ENCODE measurements around the gene PCYT2. TPM values are rescaled to one million over a fixed set of nuclear protein-coding genes. Genes with fewer than 3 reads are reported as not detected.

PCYT2 gene
- total RNA-seq = 10 to 100 TPM in 3 of 4 donors, 1 to 10 TPM in 1; 4.1 to 27.7 (median 18.8) TPM

DNA sequence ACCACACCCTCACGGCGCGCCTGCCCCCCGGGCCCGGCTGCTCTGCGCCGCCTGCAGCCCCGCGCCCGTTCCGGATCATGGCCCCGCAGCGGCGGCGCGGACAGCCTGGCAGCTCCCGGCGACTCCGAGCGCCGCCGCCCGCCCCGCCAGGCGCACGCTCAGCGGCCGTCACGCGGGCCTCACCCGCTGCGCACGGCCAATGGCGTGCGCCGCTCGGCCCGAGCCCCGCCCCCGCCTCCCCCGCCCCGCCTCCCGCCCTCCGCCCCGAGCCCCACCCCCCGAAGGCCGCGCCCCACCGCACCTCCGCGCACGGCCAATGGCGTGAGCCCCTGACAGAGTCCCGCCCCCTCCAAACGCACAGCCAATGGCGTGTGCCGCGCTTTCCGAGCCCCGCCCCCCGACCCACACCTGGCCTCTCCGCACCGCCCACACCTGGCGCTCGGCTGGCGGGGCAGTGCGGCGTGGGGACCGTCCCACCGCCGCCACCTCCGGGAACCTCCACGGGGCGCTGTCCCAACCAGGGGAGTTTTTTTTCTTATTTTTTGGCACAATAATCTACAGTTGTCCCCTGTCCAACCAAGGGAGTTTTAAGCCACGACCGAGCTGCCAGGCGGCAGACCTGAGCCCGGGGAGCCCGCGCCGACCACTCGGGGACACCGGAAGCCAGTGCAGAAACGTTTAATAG is at the start of gene PCYT2:
Gene PCYT2 (minus strand): TSS at position 123 of the 685 bp plus-strand sequence. CDS start 44 bp downstream, at position 79.
- no peaks in the 10 kb centered on the region for H3K36me3 ChIP-seq
- intact Hi-C loops (cut with DNase I; ENCODE audit: low total_unique reads) = no loop called here
- peak; percentile 89 to 90 for DNase-seq

DNA sequence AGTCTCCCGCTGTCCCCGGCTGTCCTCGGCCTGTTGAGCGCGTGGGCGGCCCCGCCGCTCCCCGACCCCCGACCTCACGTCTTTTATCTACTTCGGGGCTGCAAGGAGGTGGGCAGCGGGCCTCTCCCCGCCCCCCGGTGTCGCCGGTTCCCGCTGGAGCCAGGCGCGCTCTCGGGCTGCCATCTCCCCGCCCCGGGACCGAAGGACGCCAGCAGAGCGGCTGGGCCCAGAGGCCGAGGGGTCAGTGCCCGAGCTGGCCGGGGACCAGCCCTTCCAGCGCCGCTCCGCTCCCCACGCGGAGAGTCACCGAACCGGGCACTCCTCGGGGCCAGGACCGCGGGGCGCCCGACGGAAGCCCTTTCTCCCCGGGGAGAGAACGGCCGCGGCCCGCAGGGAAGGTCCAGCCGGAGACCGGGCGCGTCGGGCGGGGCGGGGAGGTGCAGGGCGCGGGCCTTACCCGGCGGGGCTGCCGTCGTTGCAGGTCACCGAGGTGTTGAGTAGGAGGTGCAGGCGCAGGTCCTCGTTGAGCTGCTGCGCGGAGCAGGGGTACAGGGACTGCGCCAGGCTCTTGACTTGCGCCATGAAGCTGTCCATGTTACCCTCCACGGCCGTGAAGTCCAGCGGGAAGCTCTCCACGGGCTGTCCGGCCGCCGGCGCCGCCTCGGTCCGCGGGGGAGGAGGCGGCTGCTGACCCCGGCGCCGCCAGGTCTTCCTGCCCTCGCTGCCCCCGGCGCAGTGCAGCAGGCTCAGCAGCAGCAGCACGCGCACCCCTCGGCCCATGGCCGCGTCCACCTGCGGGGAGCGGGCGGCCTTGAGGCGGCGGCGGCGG is 49.1 kb upstream of the PCYT2 start:
- TF ChIP-seq, protein P1, sequence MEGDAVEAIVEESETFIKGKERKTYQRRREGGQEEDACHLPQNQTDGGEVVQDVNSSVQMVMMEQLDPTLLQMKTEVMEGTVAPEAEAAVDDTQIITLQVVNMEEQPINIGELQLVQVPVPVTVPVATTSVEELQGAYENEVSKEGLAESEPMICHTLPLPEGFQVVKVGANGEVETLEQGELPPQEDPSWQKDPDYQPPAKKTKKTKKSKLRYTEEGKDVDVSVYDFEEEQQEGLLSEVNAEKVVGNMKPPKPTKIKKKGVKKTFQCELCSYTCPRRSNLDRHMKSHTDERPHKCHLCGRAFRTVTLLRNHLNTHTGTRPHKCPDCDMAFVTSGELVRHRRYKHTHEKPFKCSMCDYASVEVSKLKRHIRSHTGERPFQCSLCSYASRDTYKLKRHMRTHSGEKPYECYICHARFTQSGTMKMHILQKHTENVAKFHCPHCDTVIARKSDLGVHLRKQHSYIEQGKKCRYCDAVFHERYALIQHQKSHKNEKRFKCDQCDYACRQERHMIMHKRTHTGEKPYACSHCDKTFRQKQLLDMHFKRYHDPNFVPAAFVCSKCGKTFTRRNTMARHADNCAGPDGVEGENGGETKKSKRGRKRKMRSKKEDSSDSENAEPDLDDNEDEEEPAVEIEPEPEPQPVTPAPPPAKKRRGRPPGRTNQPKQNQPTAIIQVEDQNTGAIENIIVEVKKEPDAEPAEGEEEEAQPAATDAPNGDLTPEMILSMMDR (IDR thresholded peaks at IDR 0.05) = no peak
- no peak for TF ChIP-seq POLR2A (IDR thresholded peaks at IDR 0.05)
- DNase-seq = no peak
- Histone ChIP-seq H3K4me3 (peak overlapping the region in 1 of 2 donors; percentile 29), H3K4me1 (peaks cover 0 to 20% of the 10 kb centered on the region in 2 donors), H3K27me3 (peaks cover 20 to 31% of the 10 kb centered on the region in 2 donors), H3K36me3 (no peaks in the 10 kb centered on the region), H3K9me3 (no peaks in the 10 kb centered on the region), H3K27ac (no peak overlapping the region)
- intact Hi-C loops (cut with DNase I; ENCODE audit: low total_unique reads) = loop anchor here (5.0 kb wide), 1 partner anchor 57 kb away; no protein-coding TSS in a partner anchor

More for the DNA sequence above, at the start of gene PCYT2:
- no peaks in the 10 kb centered on the region for H3K27me3 ChIP-seq
- peak within 1 kb of the TSS; percentile 46 to 83 for H3K4me3 ChIP-seq
- H3K4me1 ChIP-seq = peaks cover 0 to 4% of the 10 kb centered on the region in 2 donors
- peak within 1 kb of the TSS; percentile 38 to 81 for H3K27ac ChIP-seq
- TF ChIP-seq, protein P1 (IDR thresholded peaks at IDR 0.05) = no peak
- peak in 1 of 2 donors; percentile 56 for TF ChIP-seq POLR2A (IDR thresholded peaks at IDR 0.05)
- H3K9me3 ChIP-seq = no peaks in the 10 kb centered on the region

DNA sequence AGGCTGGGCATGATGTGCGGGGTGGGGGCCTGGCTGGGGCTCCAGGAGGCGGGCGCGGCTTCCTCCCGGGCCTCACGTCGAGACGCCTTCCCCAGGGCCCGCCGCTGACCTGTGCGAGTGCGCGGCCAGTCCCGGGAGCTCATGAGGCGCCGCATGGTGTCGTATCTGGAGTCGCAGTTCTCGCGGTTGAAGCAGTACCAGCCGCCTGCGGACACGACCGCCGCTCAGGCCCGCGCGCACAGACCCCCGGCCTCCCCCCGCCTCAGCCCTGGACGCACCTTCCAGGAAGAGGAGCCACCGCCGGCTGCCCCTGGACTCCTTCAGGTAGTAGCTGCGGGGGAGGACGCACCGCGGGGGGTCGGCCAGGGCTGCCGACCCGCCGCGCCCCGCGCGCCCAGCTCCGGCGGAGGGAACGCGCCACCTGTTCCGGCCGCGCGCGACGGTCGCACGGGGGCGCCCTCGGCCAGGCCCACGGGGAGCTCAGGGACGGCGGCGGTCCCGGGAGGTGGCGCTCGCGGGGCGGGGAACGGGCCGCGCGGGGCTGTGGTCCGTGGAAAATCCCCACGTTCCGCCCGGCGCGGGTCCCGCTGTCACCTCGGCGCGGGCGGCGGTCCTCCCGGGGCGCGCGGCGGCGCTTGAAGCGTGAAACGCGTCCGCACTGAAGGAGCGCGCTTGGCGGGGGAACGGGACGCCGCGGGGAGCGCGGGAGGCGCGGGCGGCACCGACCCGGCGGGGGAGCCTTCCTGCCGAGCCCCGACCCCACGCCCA is 48.3 kb upstream of the PCYT2 start:
- peak in 1 of 2 donors; percentile 67 for DNase-seq
- intact Hi-C loops (cut with DNase I; ENCODE audit: low total_unique reads) = loop anchor here (5.0 kb wide), 1 partner anchor 58 kb away; no protein-coding TSS in a partner anchor

DNA sequence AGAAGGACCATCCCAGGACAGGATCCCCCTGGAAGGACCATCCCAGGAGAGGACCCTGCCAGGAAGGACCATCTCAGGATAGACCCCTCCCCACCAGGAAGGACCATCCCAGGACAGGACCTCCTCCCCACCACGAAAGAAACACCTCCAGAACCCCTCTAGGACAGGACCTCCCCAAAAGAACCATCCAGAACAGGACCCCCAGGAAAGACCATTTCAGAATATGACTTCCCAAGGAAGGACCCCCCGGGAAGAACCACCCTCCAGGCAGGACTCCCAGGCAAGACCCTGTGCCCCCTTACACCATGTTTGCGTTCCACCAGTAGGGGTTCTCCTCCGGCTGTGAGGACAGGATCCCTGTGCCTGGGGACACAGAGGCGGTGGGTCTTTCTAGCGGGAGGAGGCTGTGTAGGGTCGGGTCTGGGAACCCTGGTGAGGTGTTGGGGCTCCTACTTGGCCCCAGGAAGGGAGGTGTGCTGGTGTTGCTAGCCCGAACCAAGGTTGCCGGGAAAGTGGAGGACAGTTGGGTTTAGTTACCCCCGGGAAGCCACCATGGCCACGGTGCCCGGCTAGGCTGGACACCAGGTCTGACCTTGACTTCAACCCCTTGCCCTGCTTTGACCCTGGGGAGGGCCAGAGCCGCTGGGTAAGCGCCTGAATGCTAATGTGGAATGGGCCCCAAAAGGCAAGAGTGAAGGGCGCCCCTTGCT is 47.6 kb upstream of the PCYT2 start:
- no peak overlapping the region for H3K4me3 ChIP-seq
- peaks cover 0 to 20% of the 10 kb centered on the region in 2 donors for H3K4me1 ChIP-seq
- H3K27me3 ChIP-seq = peaks cover 20 to 31% of the 10 kb centered on the region in 2 donors
- H3K36me3 ChIP-seq = no peaks in the 10 kb centered on the region
- H3K9me3 ChIP-seq = no peaks in the 10 kb centered on the region
- intact Hi-C loops (cut with DNase I; ENCODE audit: low total_unique reads) = no loop called here
- TF ChIP-seq, protein P1 (IDR thresholded peaks at IDR 0.05) = no peak
- H3K27ac ChIP-seq = no peak overlapping the region
- DNase-seq = no peak

More for the DNA sequence above, 48.3 kb upstream of the PCYT2 start:
- no peaks in the 10 kb centered on the region for H3K9me3 ChIP-seq
- peaks cover 0 to 20% of the 10 kb centered on the region in 2 donors for H3K4me1 ChIP-seq
- peak overlapping the region in 1 of 2 donors; percentile 29 for H3K4me3 ChIP-seq
- TF ChIP-seq, protein P1 (IDR thresholded peaks at IDR 0.05) = peak; percentile 40 to 99 (median 96)
- TF ChIP-seq POLR2A (IDR thresholded peaks at IDR 0.05) = peak in 1 of 2 donors; percentile 36
- H3K36me3 ChIP-seq = no peaks in the 10 kb centered on the region
- no peak overlapping the region for H3K27ac ChIP-seq
- H3K27me3 ChIP-seq = peaks cover 20 to 31% of the 10 kb centered on the region in 2 donors

Measured in uterus (tissue), 4 donors.